ENCODE measurements around the gene SENP6. TPM values are rescaled to one million over a fixed set of nuclear protein-coding genes. Genes with fewer than 3 reads are reported as not detected.
"Not testable (repeated sequence)": the region's sequence is repeated elsewhere in the genome, so short reads cannot be mapped to it uniquely, and the experiment has no call there.

SENP6 gene
- total and polyA plus RNA-seq, 9 of the 15 experiments (the other 6 are each of a cell fraction or from before 2014, with no cell fraction given) = 11.1 to 79.4 (median 46.8) TPM

DNA sequence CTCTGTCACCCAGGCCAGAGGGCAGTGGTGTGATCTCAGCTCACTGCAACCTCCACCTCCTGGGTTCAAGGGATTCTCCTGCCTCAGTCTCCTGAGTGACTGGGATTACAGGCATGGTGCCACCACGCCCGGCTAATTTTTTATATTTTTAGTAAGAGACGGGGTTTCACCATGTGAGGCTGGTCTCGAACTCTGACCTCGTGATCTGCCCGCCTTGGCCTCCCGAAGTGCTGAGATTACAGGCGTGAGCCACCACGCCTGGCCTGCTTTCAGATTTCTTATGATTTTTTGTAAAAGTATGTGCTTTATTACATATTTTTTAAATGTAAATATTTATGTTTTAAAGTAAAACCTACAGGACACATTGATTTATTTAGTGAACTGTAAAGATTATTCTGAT, 26.0 kb downstream of the SENP6 start:
- H3K27me3 ChIP-seq (ENCODE audit: control insufficient read depth in 2 of 2, insufficient read depth in 2 of 2, low read length in 2 of 2); DNase-seq (ENCODE audit: extremely low read depth in 1 of 4, low spot score in 3 of 4); H3K4me2 ChIP-seq (ENCODE audit: insufficient read depth, low read length); H3K4me3 ChIP-seq; intact Hi-C loops (cut with micrococcal nuclease); CTCF ChIA-PET (ENCODE audit: low intra/inter-chr PET ratio); ATAC-seq; H2AFZ ChIP-seq (ENCODE audit: low read depth, low read length); H3K9me3 ChIP-seq (replicated peaks; ENCODE audit: control insufficient read depth, insufficient read depth, low read depth, low read length); BruUV-seq (replicated peaks); FAIRE-seq; H3K27ac ChIP-seq (ENCODE audit: extremely low read depth, low read depth, low read length); POLR2A ChIA-PET; H3K9ac ChIP-seq (ENCODE audit: insufficient read depth in 1 of 2, low read depth in 2 of 2, low read length in 2 of 2); H3K9me1 ChIP-seq (ENCODE audit: control insufficient read depth, insufficient read depth, low read length); H4K20me1 ChIP-seq (replicated peaks; ENCODE audit: control insufficient read depth, insufficient read depth, low read length); in situ Hi-C loops (cut with MboI): not testable (repeated sequence)
- peaks cover 48% of the 10 kb centered on the region for H3K36me3 ChIP-seq (ENCODE audit: control insufficient read depth, insufficient read depth, low read length)
- WGBS (ENCODE audit: insufficient coverage, low coverage, missing lambda C conversion rate) = 97% methylated on average over 9 of the region's 9 CpGs
- H3K79me2 ChIP-seq (ENCODE audit: control insufficient read depth, insufficient read depth, low read length) = peaks cover 60% of the 10 kb centered on the region
- H3K4me1 ChIP-seq (replicated peaks in 1 of 2; ENCODE audit: control insufficient read depth in 2 of 2, insufficient read depth in 2 of 2, low read length in 2 of 2) = peaks cover 3 to 20% of the 10 kb centered on the region in 2 experiments; a peak in 4 of 5 replicates
- TF ChIP-seq, protein P1, sequence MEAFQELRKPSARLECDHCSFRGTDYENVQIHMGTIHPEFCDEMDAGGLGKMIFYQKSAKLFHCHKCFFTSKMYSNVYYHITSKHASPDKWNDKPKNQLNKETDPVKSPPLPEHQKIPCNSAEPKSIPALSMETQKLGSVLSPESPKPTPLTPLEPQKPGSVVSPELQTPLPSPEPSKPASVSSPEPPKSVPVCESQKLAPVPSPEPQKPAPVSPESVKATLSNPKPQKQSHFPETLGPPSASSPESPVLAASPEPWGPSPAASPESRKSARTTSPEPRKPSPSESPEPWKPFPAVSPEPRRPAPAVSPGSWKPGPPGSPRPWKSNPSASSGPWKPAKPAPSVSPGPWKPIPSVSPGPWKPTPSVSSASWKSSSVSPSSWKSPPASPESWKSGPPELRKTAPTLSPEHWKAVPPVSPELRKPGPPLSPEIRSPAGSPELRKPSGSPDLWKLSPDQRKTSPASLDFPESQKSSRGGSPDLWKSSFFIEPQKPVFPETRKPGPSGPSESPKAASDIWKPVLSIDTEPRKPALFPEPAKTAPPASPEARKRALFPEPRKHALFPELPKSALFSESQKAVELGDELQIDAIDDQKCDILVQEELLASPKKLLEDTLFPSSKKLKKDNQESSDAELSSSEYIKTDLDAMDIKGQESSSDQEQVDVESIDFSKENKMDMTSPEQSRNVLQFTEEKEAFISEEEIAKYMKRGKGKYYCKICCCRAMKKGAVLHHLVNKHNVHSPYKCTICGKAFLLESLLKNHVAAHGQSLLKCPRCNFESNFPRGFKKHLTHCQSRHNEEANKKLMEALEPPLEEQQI (IDR thresholded peaks at IDR 0.05) = peak; percentile 65; the same call in 1 of the 2 replicates
- TF ChIP-seq NR2C1 (IDR thresholded peaks at IDR 0.05) (peak; percentile 42; the same call in 1 of the 2 replicates), NR2C1 (tag; IDR thresholded peaks at IDR 0.05) (peak; percentile 50)

Data from K562 (cell line).